GM18502 (cell line): ENCODE measurements around the gene RIMKLA.

Experiments
- ATAC-seq: cut with Tn5 transposase; IDR thresholded peaks from one replicate; pipeline ENCODE4 v1.9.1; 2021; ENCODE audit warnings: mild to moderate bottlenecking; ENCODE audit not compliant: unreplicated experiment, poor library complexity

Gene RIMKLA

GRCh38 chr1:42424201-42424600 is 43.6 kb downstream of the RIMKLA start:
- no peak for ATAC-seq

- ATAC-seq, result no peak
Measured at GRCh38 chr1:42427240-42427639, 46.6 kb downstream of the RIMKLA start.

GRCh38 chr1:42429603-42430002 is 49.0 kb downstream of the RIMKLA start:
- ATAC-seq, result no peak

- ATAC-seq, result no peak
Measured at GRCh38 chr1:42430286-42431135, 49.9 kb downstream of the RIMKLA start.

- ATAC-seq, result no peak
Measured at GRCh38 chr1:42431514-42431913, 50.9 kb downstream of the RIMKLA start.

GRCh38 chr1:42432714-42433113 is 52.1 kb downstream of the RIMKLA start:
- no peak for ATAC-seq

- no peak for ATAC-seq
Measured at GRCh38 chr1:42433369-42433768, 52.8 kb downstream of the RIMKLA start.

- no peak for ATAC-seq
Measured at GRCh38 chr1:42434340-42434739, 53.7 kb downstream of the RIMKLA start.

GRCh38 chr1:42439940-42440339 is 59.3 kb downstream of the RIMKLA start:
- ATAC-seq, result no peak

GRCh38 chr1:42442662-42443061 is 62.1 kb downstream of the RIMKLA start:
- ATAC-seq, result no peak

GRCh38 chr1:42449256-42449655 is 68.7 kb downstream of the RIMKLA start:
- ATAC-seq, result no peak

GRCh38 chr1:42450061-42450460 is 69.5 kb downstream of the RIMKLA start:
- no peak for ATAC-seq

GRCh38 chr1:42453386-42453785 is 72.8 kb downstream of the RIMKLA start:
- ATAC-seq, result no peak

- ATAC-seq, result no peak
Measured at GRCh38 chr1:42454403-42454802, 73.8 kb downstream of the RIMKLA start.

GRCh38 chr1:42456010-42456753 is 75.6 kb downstream of the RIMKLA start, which contains the start of the genes PPCS and ZMYND12:
Gene PPCS, plus strand, starts transcription at chr1:42456543. Its CDS starts 23 bp downstream, at chr1:42456566.
Gene ZMYND12, minus strand, starts transcription at chr1:42456022. Its CDS starts 25 bp downstream, at chr1:42455997.
- ATAC-seq, result peak; percentile 86

GRCh38 chr1:42456754-42457089 is 76.1 kb downstream of the RIMKLA start:
- peak; percentile 62 for ATAC-seq

- ATAC-seq, result no peak
Measured at GRCh38 chr1:42461196-42461595, 80.6 kb downstream of the RIMKLA start.

GRCh38 chr1:42462828-42463763 is 82.5 kb downstream of the RIMKLA start, which contains the start of gene CCDC30:
Gene CCDC30, plus strand, starts transcription at chr1:42463286. Its CDS starts 17,266 bp downstream, at chr1:42480552.
- peak; percentile 98 for ATAC-seq

- ATAC-seq, result no peak
Measured at GRCh38 chr1:42463921-42464320, 83.3 kb downstream of the RIMKLA start.

- ATAC-seq, result no peak
Measured at GRCh38 chr1:42466030-42466429, 85.4 kb downstream of the RIMKLA start.
